RWPE2 (cell line): ENCODE data around the gene MEGF9.

Experiments
- ATAC-seq: fragments of 200-7000 bp; cut with Tn5 transposase; 3 replicates; pipeline ENCODE4 v1.9.1; 2021; ENCODE audit warnings: low read depth
- DNase-seq: peaks from one replicate; pipeline ENCODE4 v3.0.0-alpha.2; 2020; ENCODE audit warnings: low spot score
- H3K27ac ChIP-seq: fragments of 450-650 bp; 2 replicates; pipeline ENCODE4 v1.5.1; 2017; ENCODE audit warnings: mild to moderate bottlenecking; ENCODE audit not compliant: poor library complexity, severe bottlenecking
- H3K27me3 ChIP-seq: fragments of 250-450 bp; sonication (Bioruptor Pico); 2 replicates; pipeline ENCODE4 v1.5.1; 2021; ENCODE audit warnings: mild to moderate bottlenecking, moderate library complexity; ENCODE audit not compliant: insufficient read depth, poor library complexity, severe bottlenecking
- H3K36me3 ChIP-seq: fragments of 250-450 bp; sonication (Bioruptor Pico); 2 replicates; pipeline ENCODE4 v1.5.1; 2020; ENCODE audit warnings: low read depth, mild to moderate bottlenecking, moderate library complexity
- H3K4me1 ChIP-seq: fragments of 250-450 bp; sonication (Bioruptor Pico); 2 replicates; pipeline ENCODE4 v1.5.1; 2021; ENCODE audit warnings: mild to moderate bottlenecking, moderate library complexity; ENCODE audit not compliant: insufficient read depth, poor library complexity, severe bottlenecking
- H3K4me3 ChIP-seq: fragments of 250-450 bp; sonication (Bioruptor Pico); 2 replicates; pipeline ENCODE4 v1.5.1; 2021; ENCODE audit warnings: mild to moderate bottlenecking, moderate library complexity; ENCODE audit not compliant: severe bottlenecking
- H3K9me3 ChIP-seq: fragments of 250-450 bp; sonication (Bioruptor Pico); 2 replicates; pipeline ENCODE4 v1.5.1; 2021; ENCODE audit warnings: mild to moderate bottlenecking, moderate library complexity; ENCODE audit not compliant: severe bottlenecking
- TF ChIP-seq, protein P1 (sequence below): fragments of 450-650 bp; IDR thresholded peaks from one replicate; pipeline ENCODE4 v1.5.1; 2017; ENCODE audit warnings: mild to moderate bottlenecking, moderate library complexity; ENCODE audit not compliant: poor library complexity, severe bottlenecking

The MEGF9 gene

DNA sequence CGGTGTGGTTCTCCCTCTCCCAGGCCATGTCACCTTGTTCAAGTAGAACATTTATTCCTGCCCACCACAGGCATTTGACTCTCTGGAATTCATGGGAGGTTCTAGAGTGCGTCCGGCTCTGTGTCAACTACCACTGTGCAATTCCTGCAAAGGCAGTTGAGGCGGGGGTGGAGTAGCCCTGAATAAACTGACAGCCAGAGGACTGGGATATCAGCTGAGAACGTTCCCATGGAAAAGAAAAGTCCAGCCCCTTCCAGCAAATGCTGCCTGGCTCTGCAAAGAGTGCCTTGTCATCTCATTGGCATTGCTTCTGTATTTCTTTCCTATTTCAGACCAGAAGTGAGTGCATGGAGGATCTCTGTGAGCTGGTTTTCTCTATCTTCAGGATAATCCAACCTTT lies 18.9 kb upstream of the MEGF9 start:
- Histone ChIP-seq H3K27me3 (no peaks in the 10 kb centered on the region), H3K9me3 (no peaks in the 10 kb centered on the region), H3K27ac (no peak overlapping the region), H3K4me3 (no peak overlapping the region), H3K36me3 (no peaks in the 10 kb centered on the region), H3K4me1 (no peaks in the 10 kb centered on the region)
- TF ChIP-seq, protein P1, sequence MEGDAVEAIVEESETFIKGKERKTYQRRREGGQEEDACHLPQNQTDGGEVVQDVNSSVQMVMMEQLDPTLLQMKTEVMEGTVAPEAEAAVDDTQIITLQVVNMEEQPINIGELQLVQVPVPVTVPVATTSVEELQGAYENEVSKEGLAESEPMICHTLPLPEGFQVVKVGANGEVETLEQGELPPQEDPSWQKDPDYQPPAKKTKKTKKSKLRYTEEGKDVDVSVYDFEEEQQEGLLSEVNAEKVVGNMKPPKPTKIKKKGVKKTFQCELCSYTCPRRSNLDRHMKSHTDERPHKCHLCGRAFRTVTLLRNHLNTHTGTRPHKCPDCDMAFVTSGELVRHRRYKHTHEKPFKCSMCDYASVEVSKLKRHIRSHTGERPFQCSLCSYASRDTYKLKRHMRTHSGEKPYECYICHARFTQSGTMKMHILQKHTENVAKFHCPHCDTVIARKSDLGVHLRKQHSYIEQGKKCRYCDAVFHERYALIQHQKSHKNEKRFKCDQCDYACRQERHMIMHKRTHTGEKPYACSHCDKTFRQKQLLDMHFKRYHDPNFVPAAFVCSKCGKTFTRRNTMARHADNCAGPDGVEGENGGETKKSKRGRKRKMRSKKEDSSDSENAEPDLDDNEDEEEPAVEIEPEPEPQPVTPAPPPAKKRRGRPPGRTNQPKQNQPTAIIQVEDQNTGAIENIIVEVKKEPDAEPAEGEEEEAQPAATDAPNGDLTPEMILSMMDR = no peak
- DNase-seq (no peak), ATAC-seq (no peak)

DNA sequence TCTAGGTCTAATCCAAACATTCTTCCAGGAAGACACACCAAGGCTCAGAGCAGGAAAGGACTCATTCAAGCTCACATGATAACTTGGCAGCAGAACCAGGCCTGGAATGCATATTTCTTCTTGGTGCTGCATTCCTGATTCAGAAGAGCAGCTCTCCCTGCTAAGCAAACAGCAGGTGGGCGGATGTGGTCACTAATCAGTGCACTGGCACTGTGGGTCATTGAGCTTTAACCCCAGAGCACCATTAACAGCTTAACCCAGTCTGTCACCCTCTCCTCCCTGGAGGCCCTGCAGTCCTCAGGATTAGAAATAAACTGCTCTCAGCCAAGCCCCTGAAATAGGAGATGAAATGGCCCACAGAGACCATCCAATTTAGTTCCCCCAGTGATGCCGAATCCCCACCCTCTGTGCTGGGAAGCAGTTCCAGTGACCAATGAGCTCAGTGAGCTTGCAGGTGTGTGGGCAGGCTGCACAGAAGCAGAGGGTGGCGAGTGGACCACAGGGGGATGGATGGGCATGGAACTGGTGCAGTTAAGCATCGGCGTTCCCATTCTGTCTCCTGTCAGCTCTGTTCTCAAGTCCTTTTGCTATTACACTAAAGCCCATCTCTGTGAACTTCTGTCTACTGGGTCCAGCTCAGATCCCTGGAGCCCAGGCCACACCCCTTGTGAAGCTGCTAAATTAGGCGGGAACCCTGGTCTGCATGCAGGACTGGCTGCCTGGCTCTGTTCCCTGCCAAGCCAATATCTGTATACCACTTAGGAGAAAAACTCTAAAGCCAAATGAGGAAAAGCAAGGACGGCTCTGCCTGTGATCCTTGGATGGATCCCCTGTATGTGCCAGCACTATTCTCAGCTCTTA lies 16.6 kb upstream of the MEGF9 start:
- peak; percentile 72 for DNase-seq
- no peak overlapping the region for H3K4me3 ChIP-seq
- peak; percentile 86 for ATAC-seq
- no peaks in the 10 kb centered on the region for H3K27me3 ChIP-seq
- H3K27ac ChIP-seq = peak overlapping the region; percentile 41
- no peaks in the 10 kb centered on the region for H3K36me3 ChIP-seq
- TF ChIP-seq, protein P1 = no peak
- H3K9me3 ChIP-seq = no peaks in the 10 kb centered on the region
- no peaks in the 10 kb centered on the region for H3K4me1 ChIP-seq

DNA sequence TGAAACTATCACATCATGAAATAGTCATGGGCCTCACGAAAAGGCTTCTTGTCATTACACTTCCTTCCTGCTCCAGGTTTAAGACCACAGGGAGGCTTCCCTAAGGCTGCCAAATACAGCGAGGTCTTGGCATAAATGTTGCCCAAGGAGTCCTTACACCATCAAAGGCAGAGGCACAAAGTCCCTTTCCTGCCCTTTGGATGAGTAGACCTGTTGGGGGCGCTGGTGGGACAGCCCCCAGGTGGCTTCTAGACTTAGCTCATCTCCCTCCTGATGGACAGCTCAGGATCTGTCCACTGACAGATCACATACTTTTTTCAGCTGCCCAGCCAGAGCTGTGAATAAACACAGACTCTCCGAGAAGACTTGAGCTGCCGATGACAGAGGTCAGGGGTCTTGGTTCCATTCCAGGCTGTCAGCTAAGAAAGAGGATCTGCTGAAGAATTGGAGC lies 15.5 kb upstream of the MEGF9 start:
- TF ChIP-seq, protein P1 = no peak
- Histone ChIP-seq H3K4me1 (no peaks in the 10 kb centered on the region), H3K9me3 (no peaks in the 10 kb centered on the region), H3K27ac (peak overlapping the region; percentile 41), H3K36me3 (no peaks in the 10 kb centered on the region), H3K27me3 (no peaks in the 10 kb centered on the region), H3K4me3 (no peak overlapping the region)
- DNase-seq (no peak), ATAC-seq (no peak)

DNA sequence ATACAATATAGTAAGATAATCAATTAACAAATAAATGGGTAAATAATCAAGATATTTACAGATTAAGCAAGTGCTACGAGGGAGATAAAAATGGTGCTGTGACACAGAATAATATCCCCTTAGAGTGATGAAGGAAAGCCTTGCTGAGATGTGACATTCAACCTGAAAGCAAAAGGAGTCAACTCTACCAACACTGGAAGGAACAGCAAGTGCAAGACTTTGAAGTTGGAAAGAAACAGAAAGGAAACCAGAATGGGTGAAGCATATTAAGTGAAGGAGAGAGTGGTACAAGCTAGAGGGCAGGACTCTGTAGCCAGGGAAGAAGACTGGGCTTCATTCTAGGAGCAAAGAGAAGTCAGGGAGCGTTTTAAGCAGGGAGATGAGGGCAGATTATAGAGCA lies 12.2 kb upstream of the MEGF9 start:
- TF ChIP-seq, protein P1 = no peak
- Histone ChIP-seq H3K36me3 (no peaks in the 10 kb centered on the region), H3K27me3 (no peaks in the 10 kb centered on the region), H3K27ac (no peak overlapping the region), H3K4me1 (no peaks in the 10 kb centered on the region), H3K9me3 (no peaks in the 10 kb centered on the region), H3K4me3 (no peak overlapping the region)
- ATAC-seq = no peak
- DNase-seq = no peak

DNA sequence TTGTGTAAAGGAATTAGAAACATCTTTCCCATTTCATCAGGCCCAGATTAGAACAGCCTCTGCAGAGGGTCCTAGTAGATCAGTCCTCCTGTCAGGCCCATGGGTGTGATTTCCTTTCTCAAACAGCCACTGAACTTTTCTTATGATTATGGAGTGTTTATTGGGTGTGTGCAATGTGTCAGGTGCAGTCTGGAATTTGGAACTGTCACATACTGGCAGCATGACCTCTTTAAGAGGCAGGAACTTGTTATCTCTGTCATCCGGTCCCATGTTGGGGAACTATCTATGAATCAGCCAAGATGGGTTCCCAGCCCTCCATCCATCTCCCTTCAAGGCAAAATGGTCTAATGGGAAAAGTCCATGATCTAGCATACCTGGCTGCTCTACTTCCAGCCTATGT lies 11.6 kb upstream of the MEGF9 start:
- no peaks in the 10 kb centered on the region for H3K9me3 ChIP-seq
- no peak overlapping the region for H3K27ac ChIP-seq
- DNase-seq = no peak
- H3K4me1 ChIP-seq = no peaks in the 10 kb centered on the region
- H3K36me3 ChIP-seq = no peaks in the 10 kb centered on the region
- TF ChIP-seq, protein P1 = no peak
- no peak for ATAC-seq
- no peak overlapping the region for H3K4me3 ChIP-seq
- H3K27me3 ChIP-seq = no peaks in the 10 kb centered on the region
